IPS DF 19.7 (cell line): ENCODE results near the gene POLR1D.

Experiments
- DNase-seq: peaks from one replicate; pipeline ENCODE4 v3.0.0-alpha.2; 2013; ENCODE audit warnings: low read depth, low spot score

Gene POLR1D

GRCh38 chr13:27638521-27638920 lies 16.8 kb downstream of the POLR1D start:
- no peak for DNase-seq

DNA sequence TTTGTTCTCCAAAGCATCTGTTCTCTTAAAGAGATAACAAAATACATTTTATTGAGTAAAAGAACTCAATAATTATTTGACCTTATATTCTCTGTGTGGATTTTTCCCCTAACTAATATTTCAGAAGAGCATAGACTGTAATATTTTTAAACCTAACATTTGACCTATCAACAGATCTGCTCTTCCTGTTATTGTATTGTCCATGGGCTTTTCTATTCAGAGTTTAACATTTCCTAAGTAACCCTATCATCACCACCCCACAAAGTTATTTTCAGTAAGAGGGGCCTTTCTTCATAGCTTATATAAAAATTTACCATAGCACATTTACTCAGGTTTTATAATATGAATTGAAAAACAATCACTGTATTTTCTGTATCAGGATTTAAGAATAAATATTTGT lies 17.5 kb downstream of the POLR1D start:
- DNase-seq, result no peak

DNA sequence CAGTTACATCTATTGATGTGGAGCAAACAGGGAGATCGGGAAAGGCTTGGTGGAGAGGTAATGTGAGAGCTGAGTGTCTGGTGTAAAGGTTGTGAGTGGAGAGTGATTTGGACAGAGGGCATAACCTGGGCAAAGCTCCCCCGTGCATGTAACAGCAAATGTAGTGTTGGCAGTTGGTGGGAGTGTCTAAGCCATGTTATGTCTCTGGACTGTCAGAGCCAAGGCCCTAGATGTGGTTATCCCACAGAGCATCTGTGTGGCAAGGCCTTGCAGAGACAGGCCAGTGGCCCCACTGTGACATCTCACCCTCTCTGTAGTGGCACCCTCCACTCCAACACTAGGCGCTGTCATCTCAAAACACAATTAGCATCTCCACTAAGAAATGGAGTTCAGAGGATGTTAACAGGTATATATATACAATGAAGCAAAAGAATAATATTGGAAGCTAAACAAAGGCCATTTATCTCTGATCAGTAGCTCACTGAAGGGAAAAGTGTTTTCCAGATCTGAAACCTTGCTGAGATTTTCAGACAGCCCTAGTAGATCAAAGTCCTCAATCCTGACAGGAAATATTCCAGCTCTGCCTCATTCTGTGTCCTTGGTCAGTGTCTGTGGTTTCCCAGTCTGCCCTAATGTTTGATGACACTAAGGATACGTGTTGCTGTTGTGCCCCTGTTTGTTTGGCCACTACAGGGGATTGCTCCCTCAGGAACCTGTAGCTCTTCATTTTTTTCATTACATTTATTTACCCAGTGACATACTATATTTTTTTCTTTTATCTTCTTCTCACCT lies 20.2 kb downstream of the POLR1D start:
- DNase-seq, result no peak

DNA sequence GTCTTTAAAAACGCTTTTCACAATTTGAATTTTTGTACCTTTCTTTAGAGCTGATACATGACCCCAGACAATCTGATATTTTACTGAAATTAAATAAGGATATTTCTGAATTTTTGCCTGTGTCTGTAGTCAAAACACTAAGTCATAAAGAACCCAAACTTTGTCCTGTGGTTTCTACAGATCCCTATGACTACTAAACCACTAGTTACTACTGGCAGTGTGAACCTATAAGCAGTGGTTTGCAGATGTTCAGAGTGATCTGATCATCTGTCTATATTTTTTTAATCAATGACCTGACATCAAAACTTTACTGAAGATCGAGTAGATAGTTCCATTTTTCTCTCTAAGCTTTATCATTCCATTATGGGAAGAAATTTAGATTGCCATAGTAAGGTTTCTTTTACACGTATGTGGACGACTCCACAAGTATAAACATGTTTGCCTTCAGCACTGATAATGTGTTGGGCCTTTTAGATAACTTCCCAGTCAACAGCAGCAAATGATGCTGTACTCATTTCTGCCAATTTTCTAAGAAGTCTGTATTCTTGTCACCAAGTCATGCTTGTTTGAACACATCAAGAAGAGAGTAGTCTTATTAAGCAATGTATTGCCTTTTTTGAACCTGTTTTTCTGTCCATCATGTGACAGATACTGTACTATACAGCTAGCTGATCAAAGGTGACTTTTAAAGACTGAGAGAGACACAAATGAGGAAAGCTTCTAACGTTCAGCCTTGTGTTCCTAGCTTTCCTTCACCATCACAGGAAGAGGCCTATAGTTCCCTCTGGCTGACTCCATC lies 21.8 kb downstream of the POLR1D start:
- DNase-seq, result no peak

- DNase-seq, result no peak
These were observed 22.6 kb downstream of the POLR1D start for GRCh38 chr13:27644302-27644701.

DNA sequence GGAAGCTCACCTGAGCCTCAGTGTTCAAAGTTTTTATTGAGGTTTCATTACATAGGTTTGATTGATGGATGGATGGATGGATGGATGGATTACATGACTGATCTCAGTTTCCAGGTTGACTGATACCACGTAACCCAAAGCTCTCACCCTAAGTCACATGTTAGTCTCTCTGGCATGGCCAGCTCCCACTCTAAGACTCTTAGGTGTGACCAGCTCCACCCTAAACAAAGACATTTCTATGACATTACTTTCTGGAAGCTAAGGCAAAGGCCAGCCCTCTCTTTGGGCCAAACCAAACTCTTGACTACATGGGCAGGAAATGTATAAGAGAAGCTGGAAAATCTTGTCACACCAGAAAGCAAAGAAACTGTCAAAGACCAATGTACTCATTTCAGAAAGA lies 28.6 kb downstream of the POLR1D start:
- DNase-seq, result no peak

GRCh38 chr13:27654059-27654458 lies 32.4 kb downstream of the POLR1D start:
- no peak for DNase-seq

GRCh38 chr13:27654816-27655215 lies 33.1 kb downstream of the POLR1D start:
- no peak for DNase-seq

DNA sequence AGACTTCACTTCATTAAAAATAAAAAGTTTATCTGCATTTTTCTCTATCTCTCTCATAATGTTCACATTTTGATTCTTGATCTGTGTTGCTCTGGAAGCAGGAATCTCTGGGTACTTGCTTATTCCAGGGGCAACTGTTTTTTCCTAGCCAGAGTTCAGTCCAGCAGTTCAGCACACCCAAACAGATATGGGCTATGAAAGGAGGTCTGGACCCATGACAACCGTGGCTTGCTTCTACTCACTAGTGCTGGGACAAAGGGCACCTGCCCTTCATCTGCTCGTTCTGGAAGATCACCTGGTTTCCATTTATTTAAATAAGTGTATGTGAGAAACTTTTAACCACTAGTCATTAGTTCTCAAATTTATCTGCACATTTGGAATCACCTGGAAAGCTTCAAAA lies 36.0 kb downstream of the POLR1D start:
- no peak for DNase-seq

DNA sequence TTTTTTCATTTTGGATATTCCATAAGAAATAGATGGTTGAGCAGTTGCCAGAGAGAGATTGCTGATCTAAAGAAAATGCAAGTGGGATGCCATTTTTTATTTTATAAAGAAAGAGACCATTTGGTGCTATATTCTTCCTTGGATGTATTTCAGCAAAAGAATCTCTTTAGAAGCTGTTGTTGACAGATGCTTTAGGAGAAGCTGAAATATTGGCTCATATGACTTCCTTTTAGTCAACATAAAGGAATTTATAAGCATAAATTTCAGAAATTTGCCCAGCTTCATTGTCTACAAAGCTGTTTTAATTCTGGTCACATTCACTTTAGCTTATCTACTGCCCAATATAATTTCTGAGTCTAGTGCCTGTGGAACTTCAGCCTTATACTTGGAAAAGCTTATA lies 36.9 kb downstream of the POLR1D start:
- DNase-seq, result no peak

- DNase-seq, result no peak
These were observed 37.6 kb downstream of the POLR1D start for GRCh38 chr13:27659145-27659865.

DNA sequence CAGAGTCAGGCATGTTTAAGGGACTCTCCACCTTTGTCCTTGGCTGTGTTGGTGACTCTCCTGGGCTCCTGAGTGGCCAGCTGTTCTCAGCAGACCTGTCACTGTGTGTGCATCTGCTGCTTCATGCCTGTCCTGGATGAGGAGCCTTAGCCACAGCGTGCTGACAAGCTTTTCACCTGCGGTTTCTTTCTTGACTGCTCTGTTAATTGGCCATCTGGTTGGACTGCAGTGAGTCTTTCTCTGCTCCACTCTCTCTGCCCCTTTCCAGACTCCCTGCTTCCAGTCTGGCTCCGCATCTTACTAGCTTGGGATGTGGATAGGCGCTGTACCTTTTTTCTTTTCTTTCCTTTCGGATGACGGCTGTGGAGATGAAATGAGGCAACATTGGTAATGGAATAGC lies 38.8 kb downstream of the POLR1D start:
- no peak for DNase-seq

DNA sequence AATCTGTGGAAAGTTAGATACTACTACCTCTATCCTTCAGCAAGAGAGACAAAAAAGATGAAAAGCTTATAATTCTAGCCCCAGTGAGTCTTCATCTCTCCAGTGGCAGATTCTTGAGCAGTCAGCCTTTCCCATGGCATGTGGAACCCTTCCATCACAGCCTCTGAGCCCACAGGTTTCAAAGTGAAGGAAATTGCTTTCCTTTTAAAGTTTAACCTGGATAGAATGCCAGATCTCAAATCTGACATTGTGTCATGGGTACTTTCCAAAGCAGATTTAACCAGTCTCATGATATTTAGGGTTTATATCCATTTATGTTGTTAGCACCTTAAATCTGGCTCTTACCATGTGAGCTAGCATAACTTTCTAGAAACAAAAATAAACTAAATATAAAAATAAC lies 39.3 kb downstream of the POLR1D start:
- no peak for DNase-seq

- DNase-seq, result no peak
These were observed 41.2 kb downstream of the POLR1D start for GRCh38 chr13:27662738-27663470.

GRCh38 chr13:27663947-27664346 lies 42.3 kb downstream of the POLR1D start:
- DNase-seq, result no peak

- no peak for DNase-seq
These were observed 43.6 kb downstream of the POLR1D start for GRCh38 chr13:27665333-27665732.

- DNase-seq, result no peak
These were observed 44.1 kb downstream of the POLR1D start for GRCh38 chr13:27665761-27666160.

GRCh38 chr13:27666951-27667350 lies 45.3 kb downstream of the POLR1D start:
- no peak for DNase-seq

GRCh38 chr13:27667946-27668345 lies 46.3 kb downstream of the POLR1D start:
- DNase-seq, result no peak

GRCh38 chr13:27670861-27671260 lies 49.2 kb downstream of the POLR1D start:
- DNase-seq, result no peak

DNA sequence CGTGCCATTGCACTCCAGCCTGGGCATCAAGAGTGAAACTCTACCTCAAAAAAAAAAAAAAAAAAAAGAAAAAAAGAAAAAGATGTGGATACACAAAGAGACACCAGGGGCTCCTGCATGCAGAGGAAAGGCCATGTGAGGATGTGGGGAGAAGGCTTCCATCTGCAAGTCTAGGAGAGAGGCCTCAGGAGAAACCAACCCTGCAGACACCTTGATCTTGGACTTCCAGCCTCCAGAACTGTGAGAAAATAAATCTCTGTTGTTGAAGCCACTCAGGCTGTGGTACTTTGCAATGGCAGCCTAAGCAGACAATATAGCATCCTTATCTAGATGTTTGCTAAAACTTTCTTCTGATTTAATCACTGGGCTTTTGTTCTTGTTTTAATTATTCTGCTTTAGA lies 50.3 kb downstream of the POLR1D start:
- no peak for DNase-seq
